Peyer's patch (tissue), 4 donors: ENCODE measurements around the gene CLCN7. TPM values are rescaled to one million over a fixed set of nuclear protein-coding genes. Genes with fewer than 3 reads are reported as not detected.

ENCODE experiments used
- DNase-seq, 3 donors: peaks; one replicate each; pipeline ENCODE4 v3.0.0-alpha.2; 2017 to 2019
- H3K27ac ChIP-seq, 4 donors: fragments of 200-600 bp; sonication (generic); one replicate each; pipeline ENCODE4 v1.5.1; 2016 to 2019
- H3K27me3 ChIP-seq, 2 donors: fragments of 200-600 bp; sonication (generic); one replicate each; pipeline ENCODE4 v1.5.1; 2019
- H3K36me3 ChIP-seq, 3 donors: fragments of 200-600 bp; sonication (generic); one replicate each; pipeline ENCODE4 v1.5.1; 2016 to 2019
- H3K4me1 ChIP-seq, 4 donors: fragments of 200-600 bp; sonication (generic); one replicate each; pipeline ENCODE4 v1.5.1; 2016 to 2019
- H3K4me3 ChIP-seq, 4 donors: fragments of 200-600 bp; sonication (generic); 1 replicate in 3 of 4; 2 replicates in 1 of 4; pipeline ENCODE4 v1.5.1; 2016 to 2019; ENCODE audit warnings: mild to moderate bottlenecking in 1 of 4
- H3K9me3 ChIP-seq, 4 donors: fragments of 200-600 bp; sonication (generic); one replicate each; pipeline ENCODE4 v1.5.1; 2016 to 2019; ENCODE audit warnings: mild to moderate bottlenecking in 1 of 4
- CTCF ChIP-seq, 6 experiments: fragments of 450-650 bp in 4 of 6; fragments of 200-600 bp in 2 of 6; sonication (generic) in 1 of 6; IDR thresholded peaks; one replicate each; pipeline ENCODE4 v1.5.1; 2017 to 2019; ENCODE audit warnings: antibody characterized with exemption in 6 of 6, mild to moderate bottlenecking in 3 of 6, moderate library complexity in 1 of 6
- POLR2A ChIP-seq, 2 donors: fragments of 450-650 bp; IDR thresholded peaks; one replicate each; pipeline ENCODE4 v1.5.1; 2017; ENCODE audit warnings: antibody characterized with exemption in 2 of 2, mild to moderate bottlenecking in 2 of 2, moderate library complexity in 2 of 2
- total RNA-seq, 4 donors: library from RNA; depleted of rRNA; stranded (reverse); fragments of >200 nt; gene quantifications; one replicate each; pipeline ENCODE4 v1.1.0, GENCODE V29; 2016

The CLCN7 gene
- total RNA-seq, 4 donors from 2014 or later, result 95.1 to 194 (median 105) TPM

- H3K27ac ChIP-seq, result no peak overlapping the region
- H3K36me3 ChIP-seq, result peaks cover 0 to 93% (median 0%) of the 10 kb centered on the region in 3 donors
- H3K9me3 ChIP-seq, result no peaks in the 10 kb centered on the region
- DNase-seq, result no peak
- no peaks in the 10 kb centered on the region for H3K27me3 ChIP-seq
- no peak overlapping the region for H3K4me3 ChIP-seq
- peaks cover 0 to 2% (median under 1%) of the 10 kb centered on the region in 4 donors for H3K4me1 ChIP-seq
- no peak for TF ChIP-seq CTCF (IDR thresholded peaks at IDR 0.05)
- TF ChIP-seq POLR2A (IDR thresholded peaks at IDR 0.05), result no peak
These were observed 24.0 kb downstream of the CLCN7 start for GRCh38 chr16:1450841-1451240.

DNA sequence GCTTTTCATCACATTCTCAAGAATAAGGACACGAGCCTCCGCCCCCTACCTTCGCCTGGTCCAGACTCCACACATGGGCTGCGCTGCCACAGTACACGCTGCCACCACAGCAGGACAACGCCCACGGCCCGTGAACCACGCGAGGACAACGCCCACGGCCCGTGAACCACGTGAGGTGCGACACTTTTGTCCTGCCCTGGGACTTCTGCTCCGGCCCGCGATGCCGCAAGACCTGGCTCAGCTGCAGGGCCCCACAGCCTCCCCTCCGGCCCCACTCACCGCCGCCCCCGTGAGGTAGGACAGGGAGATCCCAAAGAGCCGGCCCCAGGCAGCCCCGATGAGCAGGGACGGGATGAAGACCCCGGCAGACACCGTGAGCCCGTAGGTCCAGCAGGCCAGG lies 24.6 kb downstream of the CLCN7 start:
- H3K9me3 ChIP-seq, result no peaks in the 10 kb centered on the region
- peaks cover 0 to 7% (median 3%) of the 10 kb centered on the region in 4 donors for H3K4me1 ChIP-seq
- peaks cover 0 to 93% (median 0%) of the 10 kb centered on the region in 3 donors for H3K36me3 ChIP-seq
- TF ChIP-seq CTCF (IDR thresholded peaks at IDR 0.05) (no peak), POLR2A (IDR thresholded peaks at IDR 0.05) (no peak)
- DNase-seq, result no peak
- no peak overlapping the region for H3K4me3 ChIP-seq
- no peaks in the 10 kb centered on the region for H3K27me3 ChIP-seq
- H3K27ac ChIP-seq, result no peak overlapping the region

- H3K4me3 ChIP-seq, result no peak overlapping the region
- no peaks in the 10 kb centered on the region for H3K27me3 ChIP-seq
- no peak overlapping the region for H3K27ac ChIP-seq
- H3K9me3 ChIP-seq, result no peaks in the 10 kb centered on the region
- TF ChIP-seq POLR2A (IDR thresholded peaks at IDR 0.05), result no peak
- no peak for TF ChIP-seq CTCF (IDR thresholded peaks at IDR 0.05)
- H3K36me3 ChIP-seq, result peaks cover 0 to 84% (median 0%) of the 10 kb centered on the region in 3 donors
- H3K4me1 ChIP-seq, result peaks cover 0 to 13% (median 3%) of the 10 kb centered on the region in 4 donors
- no peak for DNase-seq
These were observed 25.5 kb downstream of the CLCN7 start for GRCh38 chr16:1449201-1449788.

- TF ChIP-seq POLR2A (IDR thresholded peaks at IDR 0.05) (no peak), CTCF (IDR thresholded peaks at IDR 0.05) (no peak)
- no peaks in the 10 kb centered on the region for H3K27me3 ChIP-seq
- H3K4me3 ChIP-seq, result no peak overlapping the region
- no peak for DNase-seq
- H3K27ac ChIP-seq, result no peak overlapping the region
- H3K4me1 ChIP-seq, result peaks cover 0 to 13% (median 3%) of the 10 kb centered on the region in 4 donors
- H3K36me3 ChIP-seq, result peaks cover 0 to 78% (median 0%) of the 10 kb centered on the region in 3 donors
- no peaks in the 10 kb centered on the region for H3K9me3 ChIP-seq
These were observed 26.2 kb downstream of the CLCN7 start for GRCh38 chr16:1448536-1449116.

DNA sequence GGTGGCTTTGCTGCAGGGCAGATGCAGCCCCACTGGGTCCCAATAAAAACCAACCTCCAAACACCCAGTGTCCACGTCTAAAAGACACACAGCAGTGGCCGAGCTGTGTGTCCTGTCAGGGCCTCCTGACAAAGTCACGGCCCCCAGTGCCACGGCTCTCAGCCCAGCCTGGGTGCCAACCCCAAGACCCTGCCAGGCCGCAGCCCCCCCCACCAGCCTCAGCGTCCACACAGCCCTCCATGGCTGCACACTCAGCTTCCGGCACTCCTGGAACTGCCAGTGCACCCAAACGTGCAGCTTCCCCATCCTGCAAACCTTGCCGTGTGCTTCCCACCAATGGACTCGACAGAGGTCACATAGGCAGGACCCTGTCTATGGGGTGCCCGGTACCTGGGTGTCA lies 26.9 kb downstream of the CLCN7 start:
- Histone ChIP-seq H3K4me1 (peaks cover 0 to 13% (median 3%) of the 10 kb centered on the region in 4 donors), H3K27me3 (no peaks in the 10 kb centered on the region), H3K36me3 (peaks cover 0 to 72% (median 0%) of the 10 kb centered on the region in 3 donors), H3K27ac (no peak overlapping the region), H3K9me3 (no peaks in the 10 kb centered on the region), H3K4me3 (no peak overlapping the region)
- DNase-seq, result no peak
- TF ChIP-seq POLR2A (IDR thresholded peaks at IDR 0.05), result no peak
- no peak for TF ChIP-seq CTCF (IDR thresholded peaks at IDR 0.05)
